IPS DF 6.9 (cell line): ENCODE measurements around the gene PYGO1.
"Not testable (repeated sequence)": the region's sequence is repeated elsewhere in the genome, so short reads cannot be mapped to it uniquely, and the experiment has no call there.

Source experiments
- DNase-seq: peaks from one replicate; pipeline ENCODE4 v3.0.0-alpha.2; 2013; ENCODE audit warnings: low read depth, low spot score
- H3K27ac ChIP-seq: one replicate; pipeline ENCODE4 v1.5.1; 2013; ENCODE audit warnings: low read length, control low read depth
- H3K27me3 ChIP-seq: 2 replicates; pipeline ENCODE4 v1.6.1; 2013; ENCODE audit warnings: mild to moderate bottlenecking, low read length; ENCODE audit not compliant: control insufficient read depth, insufficient read depth
- H3K36me3 ChIP-seq: 2 replicates; pipeline ENCODE4 v1.6.1; 2013; ENCODE audit warnings: low read length; ENCODE audit not compliant: control insufficient read depth, insufficient read depth
- H3K4me1 ChIP-seq: 2 replicates; pipeline ENCODE4 v1.6.1; 2013; ENCODE audit warnings: low read length; ENCODE audit not compliant: control insufficient read depth, insufficient read depth
- H3K4me3 ChIP-seq: 2 replicates; pipeline ENCODE4 v1.5.1; 2013; ENCODE audit warnings: mild to moderate bottlenecking, low read length
- H3K9me3 ChIP-seq: 2 replicates; pipeline ENCODE4 v1.6.1; 2013; ENCODE audit warnings: low read length, inconsistent platforms; ENCODE audit not compliant: control insufficient read depth, insufficient read depth
- WGBS: extraction: QIAGEN DNeasy Blood & Tissue Kit; methylation state at CpG from one replicate; pipeline ENCODE4 v1.1.7; 2013; ENCODE audit warnings: mixed read lengths, missing lambda C conversion rate; ENCODE audit not compliant: insufficient read length, insufficient coverage; 5-methylcytosine and 5-hydroxymethylcytosine counted together

The PYGO1 gene

DNA sequence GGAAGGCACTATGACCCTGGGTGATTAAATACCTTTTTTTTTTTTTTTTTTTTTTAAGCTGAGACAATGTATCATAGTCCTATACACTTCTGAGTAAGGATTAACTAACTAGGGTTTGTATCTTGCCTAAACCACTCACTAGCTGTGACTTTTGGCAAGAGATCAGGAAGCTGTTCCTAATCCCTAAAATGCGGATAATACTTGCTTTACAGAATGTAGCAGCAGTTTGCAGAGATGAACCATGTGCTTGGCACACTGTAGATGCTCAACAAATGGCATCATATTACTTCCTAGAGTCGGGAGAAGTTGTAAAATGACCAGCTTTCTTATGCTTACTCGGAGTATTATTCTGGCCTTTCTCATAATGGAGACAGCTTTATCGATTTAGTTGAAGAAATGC lies 25.6 kb upstream of the PYGO1 start:
- Histone ChIP-seq H3K4me3 (no peak overlapping the region), H3K4me1 (no peaks in the 10 kb centered on the region), H3K27ac (no peak overlapping the region), H3K36me3 (no peaks in the 10 kb centered on the region), H3K9me3 (no peaks in the 10 kb centered on the region), H3K27me3 (no peaks in the 10 kb centered on the region)
- no CpG with 5 or more reads among the region's 4 CpGs for WGBS
- DNase-seq, result no peak

DNA sequence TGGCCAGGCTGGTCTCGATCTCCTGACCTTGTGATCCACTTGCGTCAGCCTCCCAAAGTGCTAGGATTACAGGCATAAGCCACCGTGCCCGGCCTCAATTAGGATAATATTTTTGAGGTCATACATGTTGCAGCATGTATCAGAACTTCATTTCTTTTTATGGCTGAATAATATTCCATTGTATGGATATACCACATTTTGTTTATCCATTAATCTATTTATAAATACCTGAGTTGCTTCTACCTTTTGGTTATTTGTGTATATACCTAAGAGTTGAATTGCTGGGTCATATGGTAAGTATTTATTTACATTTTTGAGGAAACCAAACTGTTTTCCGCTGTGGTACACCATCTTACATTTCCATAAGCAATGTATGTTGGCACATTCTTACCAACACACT lies 18.1 kb upstream of the PYGO1 start:
- H3K4me1 ChIP-seq, result no peaks in the 10 kb centered on the region
- no CpG with 5 or more reads among the region's 5 CpGs for WGBS
- no peak overlapping the region for H3K4me3 ChIP-seq
- no peaks in the 10 kb centered on the region for H3K27me3 ChIP-seq
- no peak overlapping the region for H3K27ac ChIP-seq
- no peak for DNase-seq
- H3K9me3 ChIP-seq, result no peaks in the 10 kb centered on the region
- H3K36me3 ChIP-seq, result no peaks in the 10 kb centered on the region

DNA sequence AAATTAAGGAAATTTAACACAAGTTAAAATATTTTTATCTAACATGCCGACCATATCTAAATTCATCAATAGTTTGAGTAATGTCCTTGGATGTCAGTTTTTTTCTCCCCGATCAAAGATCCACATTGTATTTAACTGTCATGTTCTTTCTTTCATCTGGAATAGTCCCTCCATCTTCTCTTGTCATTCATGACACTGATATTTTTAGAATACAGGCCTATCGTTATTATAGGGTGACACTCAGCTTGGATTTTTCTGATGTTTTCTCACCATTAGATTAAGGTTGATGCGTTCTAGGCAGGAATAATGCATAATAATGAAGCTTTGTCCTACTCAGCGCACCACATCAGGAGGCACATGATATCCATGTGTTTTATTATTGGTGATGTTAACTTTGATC lies 13.2 kb upstream of the PYGO1 start:
- DNase-seq, result no peak
- H3K4me3 ChIP-seq, result no peak overlapping the region
- no peaks in the 10 kb centered on the region for H3K27me3 ChIP-seq
- WGBS, result no CpG with 5 or more reads among the region's 5 CpGs
- no peak overlapping the region for H3K27ac ChIP-seq
- H3K4me1 ChIP-seq, result no peaks in the 10 kb centered on the region
- no peaks in the 10 kb centered on the region for H3K36me3 ChIP-seq
- no peaks in the 10 kb centered on the region for H3K9me3 ChIP-seq

DNA sequence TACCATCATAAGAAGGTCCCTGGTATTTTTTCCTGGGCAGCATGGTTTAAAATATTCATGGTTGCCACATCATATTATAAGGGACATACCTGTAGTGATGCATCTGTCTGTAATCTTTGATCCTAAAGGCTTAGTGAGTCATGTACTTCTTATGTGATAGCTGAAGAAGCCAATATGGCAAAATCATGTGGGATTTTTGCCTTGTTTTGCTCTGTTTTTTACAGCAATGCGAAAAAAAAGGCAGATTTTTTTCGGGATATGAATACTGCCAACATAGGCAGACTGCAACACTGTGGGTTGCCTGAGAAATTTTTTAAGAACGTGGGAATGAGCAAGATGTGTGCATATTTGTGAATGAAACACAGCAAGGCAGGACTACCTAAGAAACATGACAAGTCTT lies 11.3 kb upstream of the PYGO1 start:
- Histone ChIP-seq H3K9me3 (no peaks in the 10 kb centered on the region), H3K27ac (no peak overlapping the region), H3K4me3 (no peak overlapping the region), H3K27me3 (no peaks in the 10 kb centered on the region), H3K4me1 (no peaks in the 10 kb centered on the region), H3K36me3 (no peaks in the 10 kb centered on the region)
- no CpG with 5 or more reads among the region's 3 CpGs for WGBS
- DNase-seq, result no peak

DNA sequence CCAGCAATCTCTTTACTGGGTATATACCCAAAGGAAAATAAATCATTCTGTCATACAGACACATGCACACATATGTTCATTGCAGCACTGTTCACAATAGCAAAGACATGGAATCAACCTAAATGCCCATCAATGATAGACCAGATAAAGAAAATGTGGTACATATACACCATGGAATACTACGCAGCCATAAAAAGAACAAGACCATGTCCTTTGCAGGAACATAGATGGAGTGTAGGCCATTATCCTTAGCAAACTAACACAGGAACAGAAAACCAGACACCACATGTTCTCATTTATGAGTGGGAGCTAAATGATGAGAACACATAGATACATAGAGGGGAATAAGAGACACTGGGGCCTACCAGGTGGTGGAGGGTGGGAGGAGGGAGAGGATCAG lies 4.9 kb upstream of the PYGO1 start:
- DNase-seq, H3K4me3 ChIP-seq, H3K9me3 ChIP-seq, H3K36me3 ChIP-seq, H3K4me1 ChIP-seq, H3K27ac ChIP-seq: not testable (repeated sequence)
- peaks cover 11% of the 10 kb centered on the region for H3K27me3 ChIP-seq
- WGBS, result no CpG with 5 or more reads among the region's 1 CpG

DNA sequence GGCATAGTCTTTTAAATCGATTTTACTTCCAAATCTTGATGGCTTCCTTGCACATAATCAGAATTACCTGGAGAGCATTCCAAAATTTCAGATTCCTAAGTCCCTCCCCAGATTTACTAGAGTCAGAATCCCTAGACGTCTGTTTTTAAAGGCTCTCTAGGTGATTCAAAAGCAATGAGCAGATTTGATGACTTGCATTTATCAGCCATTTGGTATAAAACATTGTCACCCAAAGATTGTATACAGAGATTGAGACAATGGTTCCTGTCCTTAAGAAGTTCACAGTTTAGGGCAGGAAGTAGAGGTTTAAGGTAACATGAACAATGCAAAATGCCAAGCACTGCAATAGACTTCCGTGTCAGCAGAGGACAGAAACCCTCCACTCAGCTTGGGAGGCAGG lies 2.6 kb upstream of the PYGO1 start:
- H3K9me3 ChIP-seq, result no peaks in the 10 kb centered on the region
- no peaks in the 10 kb centered on the region for H3K36me3 ChIP-seq
- no peaks in the 10 kb centered on the region for H3K4me1 ChIP-seq
- H3K4me3 ChIP-seq, result no peak overlapping the region
- no CpG with 5 or more reads among the region's 3 CpGs for WGBS
- DNase-seq, result no peak
- no peak overlapping the region for H3K27ac ChIP-seq
- peaks cover 27% of the 10 kb centered on the region for H3K27me3 ChIP-seq

DNA sequence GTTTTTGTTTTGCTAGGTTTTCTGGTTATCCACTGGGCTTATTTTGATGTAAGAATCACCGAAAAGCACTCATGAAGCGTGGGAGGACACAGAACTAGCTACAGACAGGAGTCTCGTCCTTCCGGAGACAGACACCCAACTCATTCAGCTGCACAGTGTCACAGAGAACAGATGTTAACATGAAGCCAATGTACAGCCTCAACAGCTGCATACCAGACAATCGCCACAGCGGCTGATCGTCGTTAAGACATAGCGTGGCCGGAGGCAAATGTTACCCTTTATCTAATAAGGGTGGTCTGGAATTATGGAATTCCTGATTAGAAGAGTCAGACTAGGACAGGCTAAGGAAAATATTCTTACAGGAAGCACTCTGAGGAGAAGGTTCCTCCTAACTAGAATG lies 1.1 kb upstream of the PYGO1 start:
- Histone ChIP-seq H3K4me1 (no peaks in the 10 kb centered on the region), H3K27me3 (peaks cover 27% of the 10 kb centered on the region), H3K9me3 (no peaks in the 10 kb centered on the region), H3K27ac (no peak overlapping the region), H3K4me3 (no peak overlapping the region), H3K36me3 (no peaks in the 10 kb centered on the region)
- DNase-seq, result no peak
- WGBS, result no CpG with 5 or more reads among the region's 10 CpGs

DNA sequence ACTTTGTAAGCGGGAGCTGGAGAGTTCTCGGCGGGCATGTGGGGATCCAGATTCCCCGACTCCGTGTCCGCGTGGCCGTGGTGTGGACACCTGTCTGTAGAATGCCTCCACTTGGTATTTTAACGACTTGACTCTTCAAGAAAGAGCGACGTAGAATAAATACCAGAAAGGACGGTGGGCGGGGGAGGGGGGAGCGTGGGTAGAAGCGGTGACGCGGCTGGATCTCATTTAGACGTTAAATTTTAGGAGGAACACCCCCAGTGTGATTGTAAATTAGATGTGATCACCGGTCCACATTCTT lies 620 bp upstream of the PYGO1 start:
- Histone ChIP-seq H3K9me3 (no peaks in the 10 kb centered on the region), H3K27me3 (peaks cover 27% of the 10 kb centered on the region), H3K27ac (no peak overlapping the region), H3K4me1 (no peaks in the 10 kb centered on the region), H3K4me3 (peak overlapping the region; percentile 34; the same call in 1 of the 2 replicates), H3K36me3 (no peaks in the 10 kb centered on the region)
- no peak for DNase-seq
- no CpG with 5 or more reads among the region's 19 CpGs for WGBS

DNA sequence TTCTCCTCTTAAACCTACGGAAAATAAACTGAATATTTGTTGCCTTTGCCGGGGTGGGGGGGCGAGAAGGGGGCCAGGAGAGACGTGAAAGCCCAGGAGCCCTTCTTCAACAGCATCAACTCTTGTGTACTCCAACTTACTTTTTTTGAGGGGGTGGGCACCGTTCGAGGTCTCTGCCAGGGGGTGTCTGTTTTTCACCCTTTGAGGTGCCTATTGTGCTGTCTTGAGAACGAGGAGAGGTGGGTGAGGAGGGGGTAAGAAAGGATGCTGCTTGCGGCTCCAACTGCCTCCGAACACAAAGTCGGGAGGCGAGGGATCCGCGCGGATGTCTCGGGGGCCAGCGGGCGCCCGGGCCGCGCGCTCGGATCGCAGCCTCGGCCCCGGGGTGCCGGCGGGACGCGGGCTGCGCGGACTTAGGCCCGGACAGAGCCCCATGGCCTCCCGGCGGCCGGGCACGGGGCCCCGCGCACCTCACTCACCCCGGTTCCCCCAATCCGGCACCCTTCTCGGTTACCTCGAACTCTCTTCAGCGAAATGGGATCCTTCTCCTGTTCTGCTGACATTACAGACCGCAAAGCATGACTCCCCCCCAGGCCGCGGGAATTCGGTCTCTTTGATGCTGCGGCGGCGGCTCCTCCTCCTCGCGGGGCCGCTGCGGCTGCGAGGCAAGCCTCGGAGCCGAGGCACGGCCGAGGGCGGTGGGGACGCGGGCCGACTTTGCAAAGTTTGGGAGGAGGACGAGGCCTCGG lies 650 bp downstream of the PYGO1 start:
- Histone ChIP-seq H3K36me3 (no peaks in the 10 kb centered on the region), H3K4me1 (no peaks in the 10 kb centered on the region), H3K27ac (no peak overlapping the region), H3K27me3 (peaks cover 27% of the 10 kb centered on the region), H3K4me3 (peak overlapping the region; percentile 34; the same call in 1 of the 2 replicates), H3K9me3 (no peaks in the 10 kb centered on the region)
- no CpG with 5 or more reads among the region's 65 CpGs for WGBS
- DNase-seq, result no peak

DNA sequence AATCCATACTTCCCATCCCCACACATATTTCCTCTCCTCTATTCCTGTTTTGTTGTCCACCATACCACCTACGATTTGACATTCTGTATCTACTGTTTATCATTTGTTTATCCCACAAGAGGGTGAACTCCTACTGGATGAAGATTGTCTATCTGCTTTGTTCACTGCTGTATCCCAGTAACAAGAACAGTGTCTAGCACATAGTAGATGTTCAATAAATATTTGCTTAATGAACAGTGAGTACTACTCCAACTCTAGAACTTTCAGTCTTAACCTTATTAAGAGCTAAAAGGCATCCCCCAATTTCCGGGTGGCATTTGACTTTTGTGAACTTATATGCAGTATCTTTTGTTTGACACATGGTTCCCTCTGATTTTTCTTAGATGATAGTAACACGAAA lies 1.3 kb downstream of the PYGO1 start:
- Histone ChIP-seq H3K27me3 (peaks cover 27% of the 10 kb centered on the region), H3K27ac (no peak overlapping the region), H3K9me3 (no peaks in the 10 kb centered on the region), H3K4me3 (no peak overlapping the region), H3K4me1 (no peaks in the 10 kb centered on the region), H3K36me3 (no peaks in the 10 kb centered on the region)
- no peak for DNase-seq
- 100% methylated on average over 1 of the region's 3 CpGs for WGBS

DNA sequence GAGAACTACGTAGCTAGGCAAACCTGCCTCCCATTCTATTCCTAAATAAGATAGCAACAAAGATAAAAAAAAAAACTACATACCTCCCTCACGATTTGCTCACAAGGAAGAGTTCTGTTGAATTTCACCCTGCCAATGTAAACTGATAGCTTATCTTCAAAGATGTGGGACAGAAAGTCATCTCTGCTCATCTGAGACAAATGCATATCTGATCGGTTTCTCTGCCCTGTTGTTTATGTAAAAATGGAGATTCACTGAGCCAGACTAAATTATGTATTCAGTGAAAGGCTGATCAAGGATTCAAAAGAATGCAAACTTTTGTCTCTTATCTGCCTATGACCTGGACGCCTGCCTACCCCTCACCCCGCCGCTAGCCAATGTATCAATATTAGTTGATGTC lies 11.2 kb downstream of the PYGO1 start:
- WGBS, result no CpG with 5 or more reads among the region's 6 CpGs
- Histone ChIP-seq H3K9me3 (no peaks in the 10 kb centered on the region), H3K4me1 (no peaks in the 10 kb centered on the region), H3K27me3 (no peaks in the 10 kb centered on the region), H3K27ac (no peak overlapping the region), H3K36me3 (no peaks in the 10 kb centered on the region), H3K4me3 (no peak overlapping the region)
- DNase-seq, result no peak
